K562 (cell line): Measurements from ENCODE around the gene SH3BGR. TPM values are rescaled to one million over a fixed set of nuclear protein-coding genes. Genes with fewer than 3 reads are reported as not detected.

Experiments used
- C11orf30 ChIP-seq: fragments of 450-650 bp; IDR thresholded peaks from 2 replicates; pipeline ENCODE4 v1.6.1; 2016; ENCODE audit warnings: low read depth, mild to moderate bottlenecking
- HBP1 ChIP-seq: fragments of 450-650 bp; formaldehyde crosslinking; IDR thresholded peaks from 2 replicates; pipeline ENCODE4 v1.4.0; 2022; ENCODE audit warnings: missing genetic modification characterization
- HIVEP1 ChIP-seq: fragments of 250-450 bp; sonication (Bioruptor Pico); IDR thresholded peaks from 2 replicates; pipeline ENCODE4 v1.4.0; 2020; ENCODE audit warnings: mild to moderate bottlenecking
- ILK ChIP-seq: fragments of 450-650 bp; IDR thresholded peaks from 2 replicates; pipeline ENCODE4 v1.6.1; 2016; ENCODE audit warnings: missing genetic modification characterization, low read depth, mild to moderate bottlenecking, missing compliant biosample characterization, moderate library complexity, borderline replicate concordance
- KAT7 ChIP-seq: sonication (generic); formaldehyde crosslinking; IDR thresholded peaks from 2 replicates; pipeline ENCODE4 v1.8.0; 2022; ENCODE audit warnings: missing genetic modification reagents, mild to moderate bottlenecking, borderline replicate concordance
- MAZ ChIP-seq, 2 experiments: fragments of 450-650 bp in 1 of 2; sonication (generic) in 1 of 2; formaldehyde crosslinking; IDR thresholded peaks in 1 of 2; conservative IDR thresholded peaks in 1 of 2; 2 replicates each; pipeline versions ENCODE4 v1.4.0 to v1.5.0; 2020; ENCODE audit warnings: mild to moderate bottlenecking in 1 of 2, missing genetic modification reagents in 1 of 2
- MLX ChIP-seq, 2 experiments: fragments of 450-650 bp in 1 of 2; sonication (generic) in 1 of 2; formaldehyde crosslinking; conservative IDR thresholded peaks; 2 replicates each; pipeline versions ENCODE4 v1.4.0 to v1.8.1; 2020 to 2022; ENCODE audit warnings: mild to moderate bottlenecking in 1 of 2, missing genetic modification reagents in 1 of 2
- PCBP1 ChIP-seq: fragments of 200-400 bp; formaldehyde crosslinking; IDR thresholded peaks from 2 replicates; pipeline ENCODE4 v1.6.1; 2018; ENCODE audit warnings: mild to moderate bottlenecking, low read depth, low read length; ENCODE audit not compliant: poor library complexity, severe bottlenecking
- SIX5 ChIP-seq, 2 experiments: IDR thresholded peaks; 2 replicates each; pipeline ENCODE4 v1.6.1; 2011; ENCODE audit warnings: low read length in 2 of 2, borderline replicate concordance in 1 of 2, low read depth in 1 of 2, mild to moderate bottlenecking in 1 of 2, moderate library complexity in 1 of 2; ENCODE audit not compliant: insufficient read depth in 1 of 2
- THRA ChIP-seq: fragments of 450-650 bp; IDR thresholded peaks from 2 replicates; pipeline ENCODE4 v1.6.1; 2017; ENCODE audit warnings: mild to moderate bottlenecking, moderate library complexity
- ZKSCAN3 ChIP-seq: fragments of 250-450 bp; sonication (Bioruptor Pico); IDR thresholded peaks from 2 replicates; pipeline ENCODE4 v1.4.0; 2020
- ZNF280A ChIP-seq: fragments of 450-650 bp; IDR thresholded peaks from 2 replicates; pipeline ENCODE4 v1.6.1; 2018; ENCODE audit warnings: mild to moderate bottlenecking, low read depth; ENCODE audit not compliant: partially characterized antibody
- ZNF584 ChIP-seq: fragments of 200-800 bp; sonication (Bioruptor generic); IDR thresholded peaks from 2 replicates; pipeline ENCODE4 v1.6.1; 2016; ENCODE audit warnings: low read depth, mild to moderate bottlenecking, missing genetic modification characterization, missing compliant biosample characterization
- ZNF609 ChIP-seq: sonication (generic); formaldehyde crosslinking; IDR thresholded peaks from 2 replicates; pipeline ENCODE4 v1.8.1; 2023; ENCODE audit warnings: missing genetic modification reagents, mild to moderate bottlenecking, borderline replicate concordance
- polyA plus RNA-seq, 8 experiments: library from polyadenylated mRNA; depleted of rRNA in 4 of 8; stranded (reverse) in 5 of 8; unstranded in 3 of 8; fragments of >200 nt; fragmentation: Nextera tagmentation in 2 of 8; fragmentation: Illumina TruSeq in 1 of 8; extraction: Ambion mirVana in 2 of 8; extraction: Trizol in 1 of 8; gene quantifications; 2 replicates each; pipeline versions ENCODE4 v1.2.1 to v1.2.3, GENCODE V29; 2011 to 2014; ENCODE audit warnings: inconsistent platforms in 1 of 8, missing spikeins in 1 of 8
- total RNA-seq, 7 experiments: library from RNA; depleted of rRNA in 6 of 7; stranded (reverse); fragments of >200 nt in 6 of 7; fragmentation: Illumina TruSeq in 2 of 7; extraction: Trizol in 2 of 7; gene quantifications; 2 replicates each; pipeline versions ENCODE4 v1.2.1 to v1.2.3, GENCODE V29; 2011 to 2021; ENCODE audit warnings: low replicate concordance in 1 of 7

The SH3BGR gene
- total and polyA plus RNA-seq, 9 of the 15 experiments (the other 6 are each of a cell fraction or from before 2014, with no cell fraction given), result 6.6 to 42.9 (median 25.6) TPM

GRCh38 chr21:39451332-39452206 is at the start of gene SH3BGR (continued):
- TF ChIP-seq MLX (CRISPR knock-in tag; conservative IDR thresholded peaks at IDR 0.05), result no peak
- peak; percentile 68; the same call in 1 of the 2 replicates for TF ChIP-seq HIVEP1 (CRISPR knock-in tag)
- TF ChIP-seq MAZ (CRISPR knock-in tag; conservative IDR thresholded peaks at IDR 0.05 in 1 of 2, IDR thresholded peaks at IDR 0.05 in 1 of 2), result peak in 1 of 2 experiments; percentile 49; a peak in 3 of 4 replicates
- TF ChIP-seq THRA, result no peak
- TF ChIP-seq ILK (tag), result no peak
- no peak for TF ChIP-seq KAT7 (CRISPR knock-in tag)
- no peak for TF ChIP-seq ZKSCAN3 (CRISPR knock-in tag)
- no peak for TF ChIP-seq ZNF280A
- no peak for TF ChIP-seq PCBP1
- TF ChIP-seq ZNF609 (CRISPR knock-in tag), result no peak
- TF ChIP-seq C11orf30, result no peak
- no peak for TF ChIP-seq SIX5 (IDR thresholded peaks at IDR 0.05; ENCODE audit: borderline replicate concordance in 1 of 2, insufficient read depth in 1 of 2, low read depth in 1 of 2, low read length in 2 of 2)
- 0 out of 2 replicates have a peak, but pooled peaks have one; percentile 38 for TF ChIP-seq HBP1 (CRISPR knock-in tag)
- 0 out of 2 replicates have a peak, but pooled peaks have one; percentile 57 for TF ChIP-seq ZNF584
